CD8-positive, alpha-beta memory T cell (primary cell): ENCODE data around the gene DOCK3. TPM values are rescaled to one million over a fixed set of nuclear protein-coding genes. Genes with fewer than 3 reads are reported as not detected.
"Not testable (repeated sequence)": the region's sequence is repeated elsewhere in the genome, so short reads cannot be mapped to it uniquely, and the experiment has no call there.

Source experiments
- CTCF ChIA-PET: fragments of 350-600 bp; sonication (Branson Sonifier 250); formaldehyde crosslinking; loops from one replicate; lab custom pipeline; 2021; ENCODE audit warnings: antibody characterized with exemption; lab: Charles Lee
- POLR2A ChIA-PET: fragments of 350-600 bp; sonication (Branson Sonifier 250); formaldehyde crosslinking; loops from one replicate; lab custom pipeline; 2021; ENCODE audit warnings: antibody characterized with exemption; lab: Charles Lee
- DNase-seq, 5 donors: peaks; one replicate each; pipeline versions ENCODE4 v3.0.0 to v3.0.0-alpha.2; 2020 to 2022; ENCODE audit warnings: mixed read lengths in 1 of 5
- H3K27ac ChIP-seq: one replicate; pipeline ENCODE4 v1.7.0; 2013; ENCODE audit warnings: low read depth, mild to moderate bottlenecking, low read length, moderate library complexity
- H3K27me3 ChIP-seq: 2 replicates; pipeline ENCODE4 v1.7.0; 2013; ENCODE audit warnings: low read length, mild to moderate bottlenecking; ENCODE audit not compliant: insufficient read depth, poor library complexity, severe bottlenecking
- H3K36me3 ChIP-seq: 2 replicates; pipeline ENCODE4 v1.7.0; 2013; ENCODE audit warnings: mild to moderate bottlenecking, low read length, moderate library complexity; ENCODE audit not compliant: insufficient read depth
- H3K4me1 ChIP-seq: 2 replicates; pipeline ENCODE4 v1.7.0; 2013; ENCODE audit warnings: mild to moderate bottlenecking, low read length, moderate library complexity; ENCODE audit not compliant: insufficient read depth
- H3K4me3 ChIP-seq: 2 replicates; pipeline ENCODE4 v1.7.0; 2013; ENCODE audit warnings: mild to moderate bottlenecking, low read length
- H3K9me3 ChIP-seq: 2 replicates; pipeline ENCODE4 v1.7.0; 2013; ENCODE audit warnings: mild to moderate bottlenecking, low read length
- H3K27ac Mint-ChIP-seq, 8 donors: one replicate each; pipeline ENCODE4 v1.8.0; 2020 to 2021; ENCODE audit warnings: mixed read lengths in 8 of 8, mild to moderate bottlenecking in 6 of 8, inconsistent platforms in 3 of 8, moderate library complexity in 3 of 8
- H3K27me3 Mint-ChIP-seq, 2 donors: one replicate each; pipeline ENCODE4 v1.8.0; 2020 to 2021; ENCODE audit warnings: mixed read lengths in 2 of 2, mild to moderate bottlenecking in 1 of 2, moderate library complexity in 1 of 2
- H3K36me3 Mint-ChIP-seq, 3 donors: one replicate each; pipeline ENCODE4 v1.8.0; 2020 to 2021; ENCODE audit warnings: mixed read lengths in 3 of 3, inconsistent platforms in 1 of 3, mild to moderate bottlenecking in 1 of 3
- H3K4me1 Mint-ChIP-seq, 3 donors: one replicate each; pipeline ENCODE4 v1.8.0; 2020 to 2021; ENCODE audit warnings: mixed read lengths in 3 of 3, inconsistent platforms in 1 of 3, mild to moderate bottlenecking in 1 of 3
- H3K4me3 Mint-ChIP-seq, 7 donors: one replicate each; pipeline ENCODE4 v1.8.0; 2020 to 2021; ENCODE audit warnings: mixed read lengths in 7 of 7, mild to moderate bottlenecking in 6 of 7, moderate library complexity in 4 of 7, inconsistent platforms in 2 of 7
- H3K9me3 Mint-ChIP-seq, 5 donors: one replicate each; pipeline ENCODE4 v1.8.0; 2020 to 2022; ENCODE audit warnings: mixed read lengths in 5 of 5, mild to moderate bottlenecking in 3 of 5, moderate library complexity in 2 of 5, inconsistent platforms in 1 of 5
- polyA plus RNA-seq: library from polyadenylated mRNA; unstranded; fragments of 300-500 nt; fragmentation: Illumina TruSeq; gene quantifications from one replicate; pipeline ENCODE4 v1.2.3, GENCODE V29; 2021
- total RNA-seq, 2 experiments: library from RNA; stranded (reverse); gene quantifications; one replicate each; pipeline ENCODE4 v1.2.3, GENCODE V29; 2021

DOCK3 gene
- total and polyA plus RNA-seq, 3 experiments from 2014 or later = 0.16 to 2.1 (median 2.0) TPM

GRCh38 chr3:51044982-51045381 lies 370.3 kb downstream of the DOCK3 start:
- peaks cover 18 to 20% (median 18%) of the 10 kb centered on the region in 3 donors for H3K4me1 Mint-ChIP-seq
- DNase-seq = no peak
- Histone ChIP-seq H3K27ac (no peak overlapping the region), H3K4me1 (no peaks in the 10 kb centered on the region), H3K9me3 (no peaks in the 10 kb centered on the region), H3K27me3 (no peaks in the 10 kb centered on the region), H3K4me3 (no peak overlapping the region), H3K36me3 (no peaks in the 10 kb centered on the region)
- ChIA-PET POLR2A (no interaction called here), CTCF (interaction anchor here (1.3 kb wide), 1 partner anchor 73 kb away, joined by 5 read pairs; no protein-coding TSS in a partner anchor)
- peaks cover 0 to 6% (median 0%) of the 10 kb centered on the region in 3 donors for H3K36me3 Mint-ChIP-seq
- peak overlapping the region in 2 of 8 donors; percentile 2 to 51 for H3K27ac Mint-ChIP-seq
- H3K9me3 Mint-ChIP-seq = no peaks in the 10 kb centered on the region
- peak overlapping the region in 1 of 7 donors; percentile 19 for H3K4me3 Mint-ChIP-seq
- peaks cover 0 to 4% of the 10 kb centered on the region in 2 donors for H3K27me3 Mint-ChIP-seq

DNA sequence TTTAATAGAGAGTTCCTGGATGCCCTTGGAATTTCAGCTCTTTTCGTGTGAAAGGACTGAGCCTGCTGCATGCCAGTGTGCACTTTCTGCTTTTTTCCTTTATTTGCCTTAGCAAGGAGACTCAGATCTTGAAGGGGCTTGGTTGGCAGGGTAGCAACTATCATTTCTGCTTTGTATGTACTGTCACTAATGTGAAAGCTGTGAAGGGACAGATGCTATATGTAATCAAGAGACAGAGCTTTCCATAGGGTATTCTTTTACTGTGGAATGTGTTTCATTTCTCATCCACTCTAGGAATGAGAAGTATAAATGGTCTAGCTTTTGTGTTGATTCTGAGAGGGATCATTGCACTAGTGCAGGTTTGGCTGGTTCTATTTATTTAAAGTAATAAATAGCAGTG lies 377.8 kb downstream of the DOCK3 start:
- no peaks in the 10 kb centered on the region for H3K36me3 Mint-ChIP-seq
- H3K27ac Mint-ChIP-seq = peak overlapping the region in 1 of 8 donors; percentile 59
- no peaks in the 10 kb centered on the region for H3K4me1 ChIP-seq
- no peaks in the 10 kb centered on the region for H3K4me1 Mint-ChIP-seq
- H3K9me3 ChIP-seq = no peaks in the 10 kb centered on the region
- H3K27ac ChIP-seq = no peak overlapping the region
- no peak overlapping the region for H3K4me3 Mint-ChIP-seq
- no peaks in the 10 kb centered on the region for H3K9me3 Mint-ChIP-seq
- no peak for DNase-seq
- ChIA-PET CTCF (interaction anchor here (1.8 kb wide), 1 partner anchor 23 kb away, joined by 7 read pairs; no protein-coding TSS in a partner anchor), POLR2A (no interaction called here)
- H3K4me3 ChIP-seq = no peak overlapping the region
- no peaks in the 10 kb centered on the region for H3K36me3 ChIP-seq
- no peaks in the 10 kb centered on the region for H3K27me3 Mint-ChIP-seq
- no peaks in the 10 kb centered on the region for H3K27me3 ChIP-seq

- H3K4me1 ChIP-seq = no peaks in the 10 kb centered on the region
- ChIA-PET POLR2A (no interaction called here), CTCF (no interaction called here)
- no peak overlapping the region for H3K4me3 ChIP-seq
- H3K4me3 Mint-ChIP-seq = no peak overlapping the region
- H3K27ac ChIP-seq = no peak overlapping the region
- H3K9me3 ChIP-seq = no peaks in the 10 kb centered on the region
- H3K9me3 Mint-ChIP-seq = no peaks in the 10 kb centered on the region
- no peaks in the 10 kb centered on the region for H3K36me3 ChIP-seq
- H3K4me1 Mint-ChIP-seq = no peaks in the 10 kb centered on the region
- no peaks in the 10 kb centered on the region for H3K27me3 ChIP-seq
- peaks cover 0 to 3% (median 0%) of the 10 kb centered on the region in 3 donors for H3K36me3 Mint-ChIP-seq
- DNase-seq = no peak
- peaks cover 0 to 2% of the 10 kb centered on the region in 2 donors for H3K27me3 Mint-ChIP-seq
- H3K27ac Mint-ChIP-seq = peak overlapping the region in 1 of 8 donors; percentile 25
These were observed 382.4 kb downstream of the DOCK3 start for GRCh38 chr3:51057121-51057520.

- no peaks in the 10 kb centered on the region for H3K9me3 ChIP-seq
- Mint-ChIP-seq H3K4me3 (no peak overlapping the region), H3K27me3 (peaks cover 3 to 16% of the 10 kb centered on the region in 2 donors), H3K4me1 (no peaks in the 10 kb centered on the region), H3K36me3 (peaks cover 0 to 5% (median 0%) of the 10 kb centered on the region in 3 donors), H3K9me3 (no peaks in the 10 kb centered on the region), H3K27ac (peak overlapping the region in 1 of 8 donors; percentile 17)
- no peaks in the 10 kb centered on the region for H3K27me3 ChIP-seq
- no peak overlapping the region for H3K27ac ChIP-seq
- CTCF ChIA-PET = no interaction called here
- H3K36me3 ChIP-seq = no peaks in the 10 kb centered on the region
- no peak for DNase-seq
- H3K4me3 ChIP-seq = no peak overlapping the region
- H3K4me1 ChIP-seq = no peaks in the 10 kb centered on the region
- POLR2A ChIA-PET = interaction anchor here (0.6 kb wide), 1 partner anchor 37 kb away, joined by 4 read pairs; no protein-coding TSS in a partner anchor
These were observed 388.3 kb downstream of the DOCK3 start for GRCh38 chr3:51063053-51063452.

GRCh38 chr3:51075221-51075775 lies 400.6 kb downstream of the DOCK3 start:
- Histone ChIP-seq H3K4me3 (no peak overlapping the region), H3K27me3 (no peaks in the 10 kb centered on the region), H3K36me3 (no peaks in the 10 kb centered on the region), H3K27ac (no peak overlapping the region), H3K4me1 (no peaks in the 10 kb centered on the region), H3K9me3 (no peaks in the 10 kb centered on the region)
- POLR2A ChIA-PET = no interaction called here
- Mint-ChIP-seq H3K4me1 (no peaks in the 10 kb centered on the region), H3K9me3 (no peaks in the 10 kb centered on the region), H3K36me3 (peaks cover 0 to 5% (median 0%) of the 10 kb centered on the region in 3 donors), H3K27me3 (peaks cover 0 to 2% of the 10 kb centered on the region in 2 donors), H3K27ac (peak overlapping the region in 1 of 8 donors; percentile 4), H3K4me3 (no peak overlapping the region)
- DNase-seq = no peak
- CTCF ChIA-PET = interaction anchor here (1.2 to 1.7 kb wide), 2 partner anchors 23 to 103 kb away, joined by 3 to 7 read pairs; no protein-coding TSS in a partner anchor

GRCh38 chr3:51082363-51082762 lies 407.6 kb downstream of the DOCK3 start:
- peak overlapping the region in 1 of 8 donors; percentile 35 for H3K27ac Mint-ChIP-seq
- H3K36me3 Mint-ChIP-seq = peaks cover 2 to 44% (median 8%) of the 10 kb centered on the region in 3 donors
- H3K27me3 Mint-ChIP-seq = no peaks in the 10 kb centered on the region
- peaks cover 24 to 41% (median 32%) of the 10 kb centered on the region in 5 donors for H3K9me3 Mint-ChIP-seq
- H3K27me3 ChIP-seq = no peaks in the 10 kb centered on the region
- H3K4me3 Mint-ChIP-seq = no peak overlapping the region
- no peaks in the 10 kb centered on the region for H3K36me3 ChIP-seq
- ChIA-PET POLR2A (no interaction called here), CTCF (interaction anchor here (1.5 kb wide), 1 partner anchor 111 kb away, joined by 4 read pairs; no protein-coding TSS in a partner anchor)
- no peaks in the 10 kb centered on the region for H3K4me1 ChIP-seq
- H3K9me3 ChIP-seq = no peaks in the 10 kb centered on the region
- no peak for DNase-seq
- no peak overlapping the region for H3K4me3 ChIP-seq
- H3K4me1 Mint-ChIP-seq = no peaks in the 10 kb centered on the region
- H3K27ac ChIP-seq = no peak overlapping the region

GRCh38 chr3:51083490-51083889 lies 408.8 kb downstream of the DOCK3 start:
- ChIA-PET CTCF (no interaction called here), POLR2A (no interaction called here)
- H3K36me3 Mint-ChIP-seq = peaks cover 2 to 44% (median 8%) of the 10 kb centered on the region in 3 donors
- H3K4me3 Mint-ChIP-seq = no peak overlapping the region
- Histone ChIP-seq H3K9me3 (no peaks in the 10 kb centered on the region), H3K27me3 (no peaks in the 10 kb centered on the region), H3K27ac (no peak overlapping the region), H3K4me3 (no peak overlapping the region), H3K4me1 (no peaks in the 10 kb centered on the region), H3K36me3 (no peaks in the 10 kb centered on the region)
- peaks cover 24 to 41% (median 32%) of the 10 kb centered on the region in 5 donors for H3K9me3 Mint-ChIP-seq
- no peak for DNase-seq
- H3K27me3 Mint-ChIP-seq = no peaks in the 10 kb centered on the region
- H3K4me1 Mint-ChIP-seq = no peaks in the 10 kb centered on the region
- H3K27ac Mint-ChIP-seq = no peak overlapping the region

DNA sequence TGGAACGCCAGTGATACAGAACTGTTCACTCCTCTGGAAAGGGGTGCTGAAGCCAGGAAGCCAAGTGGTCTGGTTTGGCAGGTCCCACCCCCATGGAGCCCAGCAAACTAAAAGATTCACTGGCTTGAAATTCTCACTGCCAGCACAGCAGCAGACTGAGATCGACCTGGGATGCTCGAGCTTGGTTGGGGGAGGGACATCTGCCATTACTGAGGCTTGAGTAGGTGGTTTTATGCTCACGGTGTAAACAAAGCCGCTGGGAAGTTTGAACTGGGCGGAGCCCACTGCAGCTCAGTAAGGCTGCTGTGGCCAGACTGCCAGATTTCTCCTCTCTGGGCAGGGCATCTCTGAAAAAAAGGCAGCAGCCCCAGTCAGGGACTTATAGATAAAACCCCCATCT lies 417.4 kb downstream of the DOCK3 start:
- H3K9me3 ChIP-seq, H3K4me1 ChIP-seq, H3K4me3 Mint-ChIP-seq, H3K4me3 ChIP-seq, POLR2A ChIA-PET, H3K27me3 ChIP-seq, DNase-seq, H3K27ac ChIP-seq, H3K4me1 Mint-ChIP-seq, H3K36me3 ChIP-seq: not testable (repeated sequence)
- Mint-ChIP-seq H3K36me3 (peaks cover 3 to 17% (median 7%) of the 10 kb centered on the region in 3 donors), H3K27me3 (peaks cover 0 to 14% of the 10 kb centered on the region in 2 donors), H3K27ac (peak overlapping the region in 1 of 8 donors; percentile 5), H3K9me3 (peaks cover 0 to 12% (median 7%) of the 10 kb centered on the region in 5 donors)
- CTCF ChIA-PET = interaction anchor here (1.1 kb wide), 1 partner anchor 120 kb away, joined by 3 read pairs; no protein-coding TSS in a partner anchor
